ENCODE results near the gene ZNF606.

Gene ZNF606

DNA sequence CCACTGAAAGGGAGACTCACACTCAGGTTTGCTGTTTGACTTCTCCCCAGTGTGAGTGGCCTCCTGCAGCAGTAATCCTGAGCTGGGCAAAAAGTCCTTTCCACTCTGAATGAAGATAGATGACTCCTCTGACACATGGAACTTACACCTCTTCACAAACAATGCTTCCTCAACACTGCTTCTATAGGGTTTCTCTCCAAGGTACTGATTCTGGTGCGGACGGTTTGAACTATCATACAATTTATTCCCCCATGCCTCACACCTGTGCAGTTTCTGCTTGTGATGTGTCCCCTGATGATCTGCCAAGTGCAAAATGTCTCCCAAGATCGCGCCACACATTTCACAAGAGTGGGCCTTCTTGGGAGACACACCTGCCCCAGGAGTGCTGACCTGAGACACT is 75.0 kb downstream of the ZNF606 start:
- DNase-seq (ENCODE audit: low read depth), result no peak
